Measurements from ENCODE around the gene ZNF213. TPM values are rescaled to one million over a fixed set of nuclear protein-coding genes. Genes with fewer than 3 reads are reported as not detected.
"Not testable (repeated sequence)": the region's sequence is repeated elsewhere in the genome, so short reads cannot be mapped to it uniquely, and the experiment has no call there.

ZNF213 gene
- total RNA-seq, 6 experiments from 2014 or later: 1.3 to 4.4 (median 1.7) TPM

DNA sequence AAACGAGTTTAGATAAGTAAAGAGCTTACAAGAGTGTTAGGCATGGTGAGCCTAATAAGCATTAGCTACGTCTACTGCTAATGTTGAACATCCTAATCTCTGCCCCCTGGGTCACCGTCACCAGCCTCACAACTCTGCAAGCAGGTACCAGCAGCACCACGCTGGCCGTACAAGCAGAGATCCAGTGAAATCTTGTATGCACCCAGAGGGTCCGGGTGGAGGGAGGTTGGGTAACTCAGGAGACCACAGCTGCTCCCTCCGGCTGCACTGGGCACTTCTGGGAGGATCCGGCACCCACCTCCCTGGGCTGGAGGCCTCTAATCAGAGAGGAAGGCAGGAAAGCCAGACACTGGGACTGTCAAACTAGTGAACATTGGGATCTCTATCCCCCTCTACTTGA, 44.8 kb downstream of the ZNF213 start:
- Histone ChIP-seq H3K9me3 (no peaks in the 10 kb centered on the region), H3K27ac (no peak overlapping the region), H3K4me3 (no peak overlapping the region), H3K4me1 (peaks cover 0 to 7% (median under 1%) of the 10 kb centered on the region in 4 donors), H3K27me3 (peaks cover 0 to 38% of the 10 kb centered on the region in 2 donors), H3K36me3 (no peaks in the 10 kb centered on the region)
- intact Hi-C loops (cut with DNase I): no loop called here
- TF ChIP-seq, protein P1, sequence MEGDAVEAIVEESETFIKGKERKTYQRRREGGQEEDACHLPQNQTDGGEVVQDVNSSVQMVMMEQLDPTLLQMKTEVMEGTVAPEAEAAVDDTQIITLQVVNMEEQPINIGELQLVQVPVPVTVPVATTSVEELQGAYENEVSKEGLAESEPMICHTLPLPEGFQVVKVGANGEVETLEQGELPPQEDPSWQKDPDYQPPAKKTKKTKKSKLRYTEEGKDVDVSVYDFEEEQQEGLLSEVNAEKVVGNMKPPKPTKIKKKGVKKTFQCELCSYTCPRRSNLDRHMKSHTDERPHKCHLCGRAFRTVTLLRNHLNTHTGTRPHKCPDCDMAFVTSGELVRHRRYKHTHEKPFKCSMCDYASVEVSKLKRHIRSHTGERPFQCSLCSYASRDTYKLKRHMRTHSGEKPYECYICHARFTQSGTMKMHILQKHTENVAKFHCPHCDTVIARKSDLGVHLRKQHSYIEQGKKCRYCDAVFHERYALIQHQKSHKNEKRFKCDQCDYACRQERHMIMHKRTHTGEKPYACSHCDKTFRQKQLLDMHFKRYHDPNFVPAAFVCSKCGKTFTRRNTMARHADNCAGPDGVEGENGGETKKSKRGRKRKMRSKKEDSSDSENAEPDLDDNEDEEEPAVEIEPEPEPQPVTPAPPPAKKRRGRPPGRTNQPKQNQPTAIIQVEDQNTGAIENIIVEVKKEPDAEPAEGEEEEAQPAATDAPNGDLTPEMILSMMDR (IDR thresholded peaks at IDR 0.05): no peak
- TF ChIP-seq POLR2A (IDR thresholded peaks at IDR 0.05): no peak
- DNase-seq: no peak
- WGBS (ENCODE audit: insufficient coverage, low coverage, low lambda C conversion rate, missing lambda C conversion rate): 43% methylated on average over 3 of the region's 8 CpGs
- ATAC-seq: no peak

DNA sequence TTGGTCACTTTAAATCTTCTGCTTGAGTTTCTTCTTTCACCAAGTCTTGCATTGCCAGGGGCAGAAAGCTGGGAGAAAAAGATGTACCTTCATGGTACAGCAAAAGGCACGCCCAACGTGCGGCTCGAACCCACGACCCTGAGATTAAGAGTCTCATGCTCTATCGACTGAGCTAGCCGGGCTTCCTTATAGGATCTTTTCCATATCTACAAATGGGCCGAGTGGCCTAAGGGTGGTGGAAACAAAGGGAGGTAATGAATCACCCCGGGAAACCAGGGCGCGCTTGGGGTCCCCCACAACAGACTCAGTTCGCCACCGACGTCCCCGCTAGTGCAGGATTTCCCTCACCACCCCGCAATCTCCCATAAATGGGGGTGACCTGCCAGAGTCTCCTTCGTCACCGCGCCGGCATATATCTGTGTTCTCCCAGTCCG, 45.6 kb downstream of the ZNF213 start:
- Histone ChIP-seq H3K27ac (no peak overlapping the region), H3K4me1 (peaks cover 0 to 7% (median under 1%) of the 10 kb centered on the region in 4 donors), H3K4me3 (no peak overlapping the region), H3K36me3 (no peaks in the 10 kb centered on the region), H3K27me3 (peaks cover 0 to 31% of the 10 kb centered on the region in 2 donors), H3K9me3 (no peaks in the 10 kb centered on the region)
- TF ChIP-seq, protein P1 (IDR thresholded peaks at IDR 0.05): no peak
- no peak for TF ChIP-seq POLR2A (IDR thresholded peaks at IDR 0.05)
- no peak for ATAC-seq
- DNase-seq: no peak
- intact Hi-C loops (cut with DNase I): no loop called here
- WGBS (ENCODE audit: insufficient coverage, low coverage, low lambda C conversion rate, missing lambda C conversion rate): 57% methylated on average over 20 of the region's 21 CpGs

DNA sequence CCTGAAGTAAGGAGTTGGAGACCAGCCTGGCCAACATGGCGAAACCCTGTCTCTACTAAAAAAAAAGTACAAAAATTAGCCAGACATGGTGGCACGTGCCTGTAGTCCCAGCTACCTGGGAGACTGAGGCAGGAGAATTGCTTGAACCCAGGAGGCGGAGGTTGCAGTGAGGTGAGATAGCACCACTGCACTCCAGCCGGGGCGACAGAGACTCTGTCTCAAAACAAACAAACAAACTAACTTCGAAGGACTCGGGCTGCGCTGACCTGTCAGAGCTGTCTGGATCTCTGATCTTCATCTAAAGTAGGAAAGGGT, 47.4 kb downstream of the ZNF213 start:
- intact Hi-C loops (cut with DNase I); H3K4me3 ChIP-seq; ATAC-seq; DNase-seq; H3K27ac ChIP-seq; H3K36me3 ChIP-seq; H3K4me1 ChIP-seq; H3K9me3 ChIP-seq: not testable (repeated sequence)
- 23% methylated on average over 7 of the region's 8 CpGs for WGBS (ENCODE audit: insufficient coverage, low coverage, low lambda C conversion rate, missing lambda C conversion rate)
- peaks cover 0 to 26% of the 10 kb centered on the region in 2 donors for H3K27me3 ChIP-seq

DNA sequence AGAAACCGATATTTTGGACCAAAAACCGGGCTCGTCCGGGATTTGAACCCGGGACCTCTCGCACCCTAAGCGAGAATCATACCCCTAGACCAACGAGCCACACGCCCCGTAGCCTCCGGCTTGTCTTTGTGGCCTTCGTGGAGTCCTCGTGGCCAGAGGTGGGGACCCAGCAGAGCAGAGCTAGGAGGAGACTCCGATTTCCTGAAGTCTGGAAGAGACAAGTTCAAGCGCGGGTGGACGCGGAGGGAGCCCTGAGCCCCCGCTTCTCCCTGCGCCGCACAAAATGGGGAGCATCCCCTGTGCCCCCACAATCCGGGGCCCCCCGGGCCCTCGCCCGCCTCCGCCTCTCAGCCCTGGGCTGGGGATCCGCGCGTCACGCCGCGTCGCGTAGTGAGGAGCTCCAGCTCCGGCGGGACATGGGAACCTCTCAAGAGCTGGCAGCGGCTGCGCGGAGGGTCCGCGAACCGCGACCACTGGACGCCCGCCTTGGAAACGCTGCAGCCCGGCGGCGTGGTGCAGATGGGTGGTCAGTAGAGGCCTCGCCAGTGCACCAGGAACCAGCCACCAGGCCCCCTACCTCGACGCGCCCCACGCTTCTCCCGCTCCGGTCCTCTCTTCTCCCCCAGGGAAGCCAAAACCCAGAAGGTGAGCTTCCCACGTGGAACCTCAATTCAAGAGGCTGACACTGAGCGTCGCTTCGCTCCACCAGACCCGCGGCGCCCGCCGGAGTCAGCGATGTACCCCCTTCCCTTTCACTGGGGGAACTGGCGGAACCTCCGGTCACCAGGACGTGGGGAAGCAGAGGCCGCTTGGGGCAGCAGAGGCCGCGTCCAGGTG, 48.0 kb downstream of the ZNF213 start:
- H3K4me1 ChIP-seq: peaks cover 0 to 7% (median under 1%) of the 10 kb centered on the region in 4 donors
- ATAC-seq: peak; percentile 48 to 80 (median 62)
- H3K36me3 ChIP-seq: no peaks in the 10 kb centered on the region
- DNase-seq: peak in 1 of 3 donors; percentile 51
- intact Hi-C loops (cut with DNase I): no loop called here
- H3K4me3 ChIP-seq: peak overlapping the region in 2 of 3 donors; percentile 14 to 20
- no peaks in the 10 kb centered on the region for H3K9me3 ChIP-seq
- 5% methylated on average over 13 of the region's 72 CpGs for WGBS (ENCODE audit: insufficient coverage, low coverage, low lambda C conversion rate, missing lambda C conversion rate)
- peaks cover 0 to 26% of the 10 kb centered on the region in 2 donors for H3K27me3 ChIP-seq
- H3K27ac ChIP-seq: no peak overlapping the region
- TF ChIP-seq POLR2A (IDR thresholded peaks at IDR 0.05): no peak
- TF ChIP-seq, protein P1 (IDR thresholded peaks at IDR 0.05): peak; percentile 9 to 35 (median 28)

DNA sequence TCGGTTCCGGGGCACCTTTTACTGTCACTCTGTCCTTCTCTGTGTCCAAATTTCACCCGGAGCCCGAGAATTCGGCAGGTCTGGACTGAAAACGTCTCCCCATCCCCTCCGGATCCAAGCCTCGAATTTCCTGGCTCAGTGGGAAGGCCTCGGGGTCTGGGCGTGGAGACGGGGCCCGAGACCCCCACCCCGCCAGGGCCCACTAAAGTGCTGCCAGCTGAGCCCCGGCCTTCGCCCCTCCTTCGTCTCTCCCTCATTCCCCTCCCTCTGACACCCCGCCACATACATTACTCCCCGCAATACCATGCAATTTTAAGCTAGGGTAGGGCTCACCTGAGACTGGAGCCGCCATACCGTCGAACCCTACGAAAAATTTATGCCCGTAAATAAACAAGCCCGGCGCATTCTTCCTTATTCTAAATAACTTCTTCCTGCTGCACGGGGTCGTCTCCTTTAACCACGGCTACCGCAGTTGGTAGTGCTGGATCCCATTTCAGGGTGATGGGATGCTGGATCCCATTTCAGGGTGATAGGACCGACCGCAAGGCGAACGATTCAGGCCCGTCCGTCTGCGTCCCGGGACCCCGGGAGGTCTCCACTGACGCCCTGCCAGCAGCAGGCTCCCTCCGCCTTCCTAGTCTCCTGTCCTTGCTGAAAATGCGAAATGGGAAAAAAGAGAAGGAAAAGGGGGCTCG, 48.8 kb downstream of the ZNF213 start:
- intact Hi-C loops (cut with DNase I): no loop called here
- TF ChIP-seq POLR2A (IDR thresholded peaks at IDR 0.05): no peak
- TF ChIP-seq, protein P1 (IDR thresholded peaks at IDR 0.05): no peak
- peaks cover 0 to 7% (median under 1%) of the 10 kb centered on the region in 4 donors for H3K4me1 ChIP-seq
- ATAC-seq (no peak), DNase-seq (no peak)
- H3K27ac ChIP-seq: no peak overlapping the region
- WGBS (ENCODE audit: insufficient coverage, low coverage, low lambda C conversion rate, missing lambda C conversion rate): 4% methylated on average over 21 of the region's 42 CpGs
- H3K36me3 ChIP-seq: no peaks in the 10 kb centered on the region
- H3K4me3 ChIP-seq: peak overlapping the region in 2 of 3 donors; percentile 14 to 20
- H3K9me3 ChIP-seq: no peaks in the 10 kb centered on the region
- H3K27me3 ChIP-seq: peaks cover 0 to 28% of the 10 kb centered on the region in 2 donors
